ENCODE results near the gene GPR151.
"Not testable (repeated sequence)": the region's sequence is repeated elsewhere in the genome, so short reads cannot be mapped to it uniquely, and the experiment has no call there.

Gene GPR151

DNA sequence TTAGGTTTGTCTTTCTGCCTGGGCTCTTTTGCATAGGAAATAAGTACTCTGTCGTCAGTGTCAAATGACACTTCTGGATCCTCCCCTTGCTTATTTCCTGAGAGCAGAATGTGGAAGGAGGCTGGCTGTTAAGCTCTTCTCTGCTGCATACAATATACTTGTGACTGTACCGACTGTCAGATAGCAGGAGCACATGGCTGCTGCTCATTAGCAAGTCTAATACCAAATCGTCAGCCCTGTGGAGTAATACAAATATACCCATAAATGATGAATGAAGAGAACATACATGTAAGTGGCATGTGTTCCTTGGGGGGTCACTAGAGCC is at the start of gene GPR151:
Gene GPR151 (minus strand): TSS at position 40 of the 325 bp plus-strand sequence. CDS start 77 bp downstream, outside the sequence.
- DNase-seq = peak; percentile 13

DNA sequence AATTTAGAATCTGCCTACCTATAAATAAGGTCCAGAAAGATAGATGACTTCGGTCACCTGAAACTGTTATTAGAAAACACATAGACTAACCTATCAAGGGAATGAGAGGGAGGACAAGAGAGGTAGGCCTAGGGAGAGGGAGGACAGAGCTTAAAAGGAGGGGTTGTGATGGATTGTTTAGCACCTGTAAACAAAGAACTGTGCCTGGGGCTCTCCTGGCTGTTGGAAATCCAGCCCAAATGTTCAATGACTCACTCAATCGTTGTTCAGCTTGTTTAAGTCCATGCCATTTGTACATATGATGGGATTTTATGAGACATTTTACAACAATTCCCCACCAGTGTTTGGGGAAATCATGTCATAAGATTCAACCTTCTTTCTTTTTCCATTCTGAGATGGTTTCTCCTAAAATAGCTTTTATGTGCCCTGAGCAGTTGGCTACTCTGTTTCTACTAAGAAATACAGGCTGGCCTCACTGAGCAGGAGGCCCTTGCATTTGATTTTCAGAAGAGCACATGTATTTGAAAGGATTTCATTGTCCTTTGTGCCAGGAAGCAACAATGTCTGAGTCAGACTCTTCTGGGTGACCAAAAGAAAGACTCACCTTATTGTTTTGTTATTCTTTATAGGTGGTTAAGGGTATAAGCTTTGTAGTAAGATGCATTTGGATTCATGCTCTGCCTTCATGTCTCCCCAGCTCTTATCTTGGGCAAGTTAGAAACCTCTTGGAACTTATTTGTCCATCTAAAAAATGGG is 48.2 kb upstream of the GPR151 start:
- no peak for DNase-seq

DNA sequence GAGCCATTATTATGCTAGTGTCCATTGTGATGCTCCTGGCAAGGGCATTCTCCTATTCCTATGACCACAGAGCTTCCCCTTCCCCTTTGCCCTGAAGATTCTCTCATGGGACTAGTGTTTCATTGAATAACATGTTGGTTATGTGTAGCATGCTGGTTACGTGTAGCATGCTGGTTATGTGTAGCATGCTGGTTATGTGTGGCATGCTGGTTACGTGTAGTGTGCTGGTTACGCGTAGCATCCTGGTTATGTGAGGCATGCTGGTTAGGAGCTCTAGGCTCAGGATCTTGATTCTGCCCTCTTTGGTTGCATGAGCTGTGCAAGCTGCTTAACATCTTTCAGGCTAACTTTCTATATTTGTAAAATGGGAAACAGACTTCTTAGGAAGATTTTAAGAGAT is 46.5 kb upstream of the GPR151 start:
- DNase-seq = no peak

DNA sequence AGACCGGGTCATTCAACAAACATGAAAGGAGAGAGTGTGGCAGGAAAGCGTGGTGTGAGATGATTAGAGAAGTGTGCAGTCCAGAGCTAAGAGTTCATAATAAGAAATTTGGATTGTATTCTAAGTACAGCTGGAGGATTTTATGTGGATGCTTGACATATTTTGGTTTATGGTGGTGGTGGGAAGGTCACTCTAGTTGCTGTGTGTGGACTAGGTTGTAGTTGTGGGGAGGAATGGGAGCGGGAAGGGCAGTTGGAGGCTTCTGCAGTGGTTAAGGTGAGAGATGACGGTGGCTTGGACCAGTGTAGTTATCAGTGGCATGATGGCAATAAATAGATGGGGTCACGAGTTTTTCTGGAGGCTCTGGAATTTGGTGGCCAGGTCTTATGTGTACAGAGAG is 45.7 kb upstream of the GPR151 start:
- no peak for DNase-seq

DNA sequence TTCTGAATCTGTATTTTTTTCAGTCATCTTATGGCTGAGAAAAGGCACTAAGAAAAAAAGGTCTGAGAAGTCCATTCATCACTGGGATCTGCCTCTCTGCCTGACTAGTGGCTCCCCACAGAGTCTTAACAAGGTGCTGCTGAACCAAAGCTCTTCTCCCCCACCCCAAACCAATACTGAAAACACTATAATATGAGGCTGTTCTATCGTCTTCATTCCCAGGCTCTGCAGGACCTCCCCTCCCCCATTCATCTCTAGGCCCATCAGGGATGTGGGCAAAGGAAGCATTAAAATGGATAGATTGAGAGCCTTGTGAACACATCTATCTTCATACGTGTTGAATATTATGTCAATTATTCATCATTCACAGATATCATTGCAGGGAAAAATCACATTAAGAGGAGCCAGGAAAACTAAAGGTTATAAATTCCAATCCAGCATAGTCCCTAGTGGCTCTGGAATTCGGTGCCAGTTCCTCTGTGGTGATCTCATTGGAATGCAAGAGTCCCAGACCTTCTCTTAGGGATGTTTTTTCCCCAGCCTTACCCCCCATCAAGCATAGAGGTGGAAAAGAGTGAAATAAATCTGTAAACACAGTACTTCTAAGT is 44.3 kb upstream of the GPR151 start:
- no peak for DNase-seq

DNA sequence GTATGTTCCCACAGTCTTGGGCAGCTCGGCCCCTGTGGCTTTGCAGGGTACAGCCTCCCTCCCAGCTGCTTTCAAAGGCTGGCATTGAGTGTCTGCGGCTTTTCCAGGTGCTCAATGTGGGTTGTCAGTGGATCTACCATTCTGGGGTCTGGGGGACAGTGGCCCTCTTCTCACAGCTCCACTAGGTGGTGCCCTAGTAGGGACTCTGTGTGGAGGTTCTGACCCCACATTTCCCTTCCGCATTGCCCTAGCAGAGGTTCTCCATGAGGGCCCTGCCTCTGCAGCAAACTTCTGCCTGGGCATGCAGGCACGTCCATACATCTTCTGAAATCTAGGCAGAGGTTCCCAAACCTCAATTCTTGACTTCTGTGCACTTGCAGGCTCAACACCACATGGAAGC is 40.9 kb upstream of the GPR151 start:
- not testable (repeated sequence) for DNase-seq

DNA sequence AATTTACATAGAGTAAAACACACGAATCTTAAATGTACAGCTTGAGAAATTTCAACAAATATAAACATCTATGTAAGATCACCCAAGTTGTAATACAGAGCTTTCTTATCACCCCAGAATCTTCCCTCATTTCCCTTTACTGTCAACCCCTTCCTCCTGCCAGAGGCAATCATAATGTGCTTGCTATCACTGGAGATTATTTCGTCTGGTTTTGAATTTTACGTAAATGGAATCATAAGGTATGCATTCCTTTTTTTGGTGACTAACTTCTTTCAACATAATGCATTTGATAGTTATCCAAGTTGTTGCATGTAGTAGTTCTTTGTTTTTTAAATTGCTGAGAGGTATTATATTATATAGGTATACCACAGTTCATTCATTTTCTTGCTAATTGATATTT is 37.5 kb upstream of the GPR151 start:
- DNase-seq = no peak

DNA sequence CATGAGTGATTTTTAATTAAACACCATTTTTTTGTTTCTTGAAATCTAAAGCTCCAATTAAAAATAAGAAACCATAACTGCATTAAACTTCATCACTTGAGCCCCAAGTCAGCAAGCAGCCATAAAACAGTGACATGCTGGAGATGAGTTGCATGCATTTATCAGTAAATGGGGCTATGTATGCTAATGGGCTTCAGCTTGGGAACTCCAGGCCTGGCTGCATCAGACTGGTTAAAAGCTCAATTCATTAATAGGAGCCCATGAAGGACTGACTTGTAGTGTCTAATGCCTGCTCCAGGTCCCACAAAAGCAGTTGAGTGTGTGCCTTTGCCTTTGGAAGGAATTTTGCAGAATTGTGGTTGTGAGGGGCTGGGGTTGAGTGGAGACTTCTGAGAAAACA is 33.6 kb upstream of the GPR151 start:
- no peak for DNase-seq

DNA sequence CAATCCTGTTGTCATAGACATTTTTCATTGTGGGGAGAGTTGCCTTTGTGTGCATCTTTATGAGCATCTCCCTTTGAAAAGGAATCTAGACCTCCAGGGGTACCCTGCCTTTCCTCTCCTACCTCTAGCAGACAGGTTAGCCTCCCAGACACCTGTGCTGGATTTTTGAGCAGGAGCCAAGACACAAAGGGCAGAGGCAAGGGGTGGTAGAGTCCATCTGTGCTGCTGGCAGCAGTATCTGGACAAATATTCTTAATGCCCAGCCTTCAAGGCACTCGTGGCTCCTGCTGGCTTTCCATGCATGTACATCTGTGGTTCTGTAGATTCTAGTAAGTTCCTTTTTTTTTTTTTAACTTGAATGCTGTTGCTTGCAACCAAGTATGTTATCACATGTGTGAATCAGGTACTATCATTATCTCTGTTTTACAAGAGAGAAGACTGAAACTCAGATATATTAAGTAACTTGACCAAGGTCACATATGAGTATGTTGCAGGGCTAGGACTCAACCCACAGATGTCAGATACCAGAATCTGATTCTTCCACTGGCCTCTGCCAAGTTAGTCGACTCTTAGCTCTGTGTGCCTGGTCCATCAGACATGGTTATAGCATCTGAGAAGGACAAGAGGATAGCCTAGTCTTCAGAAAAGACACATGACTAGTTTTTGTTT is 32.9 kb upstream of the GPR151 start:
- DNase-seq = no peak

DNA sequence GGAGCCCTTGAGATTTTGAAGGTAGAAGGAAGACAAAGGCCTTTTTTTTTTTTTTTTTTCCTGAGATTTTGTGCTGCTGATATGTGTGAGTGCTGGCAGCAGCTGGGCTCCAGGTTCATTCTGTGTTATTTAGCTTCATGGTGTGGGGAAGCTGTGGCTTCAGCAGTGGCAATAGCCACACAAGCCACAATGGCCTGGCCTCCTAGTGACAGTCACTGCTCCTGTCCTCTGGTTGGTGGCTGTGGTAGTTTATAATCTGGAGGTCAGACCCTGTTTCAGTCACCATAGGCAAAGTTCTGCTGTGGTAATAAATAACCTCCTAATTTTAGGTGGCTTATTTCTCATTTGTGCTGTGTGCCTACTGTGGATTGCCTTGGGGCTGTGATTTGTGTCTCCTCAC is 28.2 kb upstream of the GPR151 start:
- no peak for DNase-seq

DNA sequence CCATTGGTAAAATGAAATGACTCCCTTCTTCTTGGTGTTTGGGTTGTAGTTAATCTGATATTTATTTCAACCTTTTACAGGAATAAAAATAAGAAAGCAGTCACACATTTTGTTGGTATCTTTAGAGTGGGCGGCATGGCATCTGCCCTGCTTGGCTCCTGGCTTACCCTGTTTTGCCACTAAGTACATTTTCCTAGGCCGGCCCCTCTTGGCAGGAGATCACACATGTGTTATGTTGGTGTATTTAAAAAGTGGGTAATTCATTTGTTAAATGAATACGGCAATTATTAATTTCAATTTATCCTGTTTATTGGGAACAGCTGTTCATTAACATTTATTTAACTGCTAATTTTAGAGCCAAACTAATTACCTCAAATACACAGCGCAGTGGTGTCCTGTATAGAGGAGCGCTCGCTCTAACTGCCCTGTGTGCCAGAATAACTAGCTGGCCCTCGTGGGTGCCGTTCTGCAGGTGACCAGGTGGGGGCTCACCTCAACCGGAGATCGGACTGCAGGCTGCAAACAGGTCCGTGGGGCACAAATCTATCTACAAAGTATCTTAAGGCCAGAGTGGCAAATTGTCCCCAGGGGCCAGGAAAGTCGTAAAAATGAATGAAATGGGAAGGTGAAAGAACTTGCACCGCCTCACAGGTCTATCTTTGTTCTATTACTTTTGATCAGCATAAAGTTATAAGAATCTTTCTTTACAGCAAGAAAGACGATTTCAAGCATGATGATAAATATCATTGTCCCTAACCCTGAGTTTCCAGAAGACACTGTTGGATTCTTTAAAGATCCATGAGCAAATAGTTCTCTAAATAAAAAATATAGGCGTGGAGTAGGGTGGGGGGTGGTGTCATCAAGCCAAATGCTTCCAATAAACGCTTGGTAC is 26.2 kb upstream of the GPR151 start:
- peak; percentile 59 for DNase-seq

DNA sequence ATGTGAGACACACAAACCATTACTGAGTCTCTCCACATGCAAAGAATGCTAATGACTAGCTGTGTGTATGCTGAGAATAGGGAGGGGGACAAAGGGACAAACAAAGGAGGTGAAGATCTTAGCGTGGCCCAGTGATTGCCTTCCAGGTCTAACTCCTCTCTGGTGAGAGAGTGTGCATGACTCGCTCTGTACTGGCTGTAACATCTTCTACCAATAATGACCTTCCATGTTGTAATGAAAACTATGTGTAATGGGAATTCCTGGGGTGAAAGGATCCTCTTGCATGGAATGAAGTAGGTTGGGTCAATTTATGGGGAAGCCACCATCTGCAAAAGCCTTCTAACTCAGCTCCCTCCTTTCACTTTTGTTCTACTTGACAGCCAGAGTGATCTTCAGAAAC is 24.4 kb upstream of the GPR151 start:
- no peak for DNase-seq

DNA sequence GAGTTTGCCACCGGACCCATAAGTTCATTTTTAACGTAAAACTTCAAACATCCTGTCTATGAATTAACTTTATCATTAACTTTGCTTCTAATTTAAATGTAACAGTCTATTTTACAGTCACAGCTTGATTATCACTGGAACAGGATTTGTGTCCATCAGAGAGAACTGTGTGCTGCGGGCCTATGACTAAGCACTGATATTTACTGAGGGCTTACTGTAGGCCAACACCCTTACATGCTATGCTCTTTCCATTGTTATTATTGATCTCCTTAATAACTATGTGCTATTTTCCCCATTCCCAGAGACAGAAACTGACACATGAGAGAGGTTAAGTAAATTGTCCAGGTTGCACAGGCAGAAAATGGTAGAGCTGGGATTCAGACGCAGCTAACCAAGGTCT is 24.0 kb upstream of the GPR151 start:
- DNase-seq = no peak

DNA sequence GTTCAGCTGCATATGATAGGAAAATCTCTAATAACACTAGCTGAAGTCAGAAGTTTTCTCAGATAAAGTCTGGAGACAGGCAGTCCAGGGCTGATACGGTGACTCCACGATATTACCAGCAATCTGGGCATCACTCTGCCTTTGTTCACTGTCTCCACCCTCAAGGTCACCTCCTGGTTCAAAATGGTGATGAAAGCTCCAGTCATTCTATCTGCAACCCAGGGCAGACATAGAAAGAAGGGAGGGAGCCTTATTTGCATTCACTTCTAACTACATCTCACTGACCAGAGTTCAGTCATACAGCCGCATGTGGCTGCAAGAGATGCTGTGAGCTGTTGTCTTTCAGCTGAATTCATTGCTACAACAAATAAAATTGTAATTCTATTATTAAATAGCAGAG is 22.4 kb upstream of the GPR151 start:
- DNase-seq = no peak

DNA sequence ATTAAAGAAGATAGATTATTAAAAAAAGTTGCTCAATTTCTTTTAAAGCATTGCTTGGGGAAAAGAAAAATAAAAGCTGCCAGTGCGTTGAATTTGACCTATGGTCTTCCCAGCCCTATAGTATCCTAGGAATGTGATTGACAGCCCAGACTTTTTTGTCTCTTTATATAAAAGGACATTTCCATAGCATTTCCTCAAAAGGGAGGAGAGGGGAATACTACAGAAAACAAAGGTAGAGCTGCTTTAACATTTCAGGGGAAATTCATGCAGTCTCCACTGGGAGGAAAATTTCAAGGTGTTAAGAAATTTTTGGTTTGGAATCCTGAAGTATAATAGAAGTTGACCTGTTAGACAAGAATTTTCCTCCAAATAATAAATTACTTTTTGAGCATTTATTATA is 17.9 kb upstream of the GPR151 start:
- no peak for DNase-seq

DNA sequence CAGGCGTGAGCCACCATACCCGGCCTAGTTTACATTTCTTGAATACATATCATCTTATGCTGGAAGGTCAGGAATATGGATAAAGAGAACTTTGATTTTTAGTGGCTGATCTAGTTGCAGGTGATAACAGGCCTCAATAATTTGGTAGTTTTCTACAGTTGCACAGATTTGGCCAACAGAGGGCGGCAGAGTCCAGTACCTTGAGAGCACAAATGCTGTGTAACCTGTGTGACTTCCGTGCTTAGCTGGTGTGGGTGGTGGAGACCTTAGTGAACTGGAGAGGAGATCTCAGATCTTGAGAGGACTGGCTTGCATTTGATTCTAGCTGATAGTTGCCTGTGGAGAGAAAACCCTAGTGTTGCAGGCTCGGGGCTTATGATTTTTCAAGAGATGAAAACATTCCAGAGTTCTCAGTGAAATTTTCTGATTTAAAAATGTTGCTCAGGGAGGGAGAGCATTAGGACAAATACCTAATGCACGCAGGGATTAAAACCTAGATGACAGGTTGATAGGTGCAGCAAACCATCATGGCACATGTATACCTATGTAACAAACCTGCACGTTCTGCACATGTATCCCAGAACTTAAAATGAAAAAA is 17.4 kb upstream of the GPR151 start:
- DNase-seq = peak; percentile 81

DNA sequence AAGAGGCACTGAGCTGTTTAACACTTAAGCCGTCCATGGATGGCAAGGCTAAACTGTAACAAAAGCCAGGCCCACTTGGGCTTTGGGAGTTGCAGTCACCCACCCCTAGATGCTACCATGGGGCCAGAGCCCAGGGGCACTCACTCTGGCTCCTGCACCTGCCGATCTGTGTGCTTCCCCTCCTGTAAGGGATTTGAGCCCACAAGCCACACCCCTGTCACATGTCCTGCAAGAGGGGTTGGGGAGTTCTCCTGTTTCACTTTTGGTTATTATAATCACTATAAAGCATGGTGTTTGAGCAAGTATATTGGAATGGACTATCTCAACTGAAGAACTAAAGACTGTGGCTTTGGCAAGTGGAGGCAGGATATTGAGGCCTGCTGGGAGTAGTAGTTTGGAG is 14.0 kb upstream of the GPR151 start:
- DNase-seq = no peak

DNA sequence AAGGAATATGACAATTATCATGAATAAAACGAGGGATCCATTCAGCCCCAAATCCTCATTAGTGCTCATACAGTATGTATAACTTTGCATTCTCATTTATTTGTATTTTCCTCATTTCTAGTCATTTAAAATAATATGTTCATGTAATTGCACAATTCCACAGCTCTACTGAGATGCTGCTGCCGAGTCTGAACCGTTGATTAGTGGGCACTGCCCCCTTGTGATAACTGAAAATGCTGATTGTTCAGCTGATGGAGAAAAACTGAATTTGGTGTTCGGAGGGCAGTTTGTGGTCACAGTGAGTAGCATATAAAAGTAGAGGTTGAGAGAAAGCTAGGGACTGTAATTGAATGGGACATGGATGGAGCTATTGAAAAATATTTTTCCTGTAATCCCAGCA is 12.2 kb upstream of the GPR151 start:
- DNase-seq = no peak

DNA sequence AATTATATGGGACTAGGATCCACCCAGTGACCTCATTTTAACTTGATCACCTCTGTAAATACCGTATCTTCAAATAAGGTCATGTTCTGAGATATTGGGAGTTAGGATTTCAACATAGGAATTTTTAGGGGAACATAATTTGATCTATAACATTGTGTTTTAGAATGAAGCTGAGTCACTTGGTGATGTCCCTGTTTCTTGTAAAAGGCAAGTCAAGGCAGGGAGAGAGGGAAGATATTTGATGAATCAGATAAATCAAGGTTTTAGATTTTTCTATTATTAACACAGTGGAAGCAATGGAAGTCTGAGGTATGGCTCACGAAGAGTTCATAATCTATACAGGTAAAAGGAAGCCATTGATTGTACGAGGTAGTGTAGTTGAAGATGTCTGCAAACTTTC is 11.8 kb upstream of the GPR151 start:
- no peak for DNase-seq

DNA sequence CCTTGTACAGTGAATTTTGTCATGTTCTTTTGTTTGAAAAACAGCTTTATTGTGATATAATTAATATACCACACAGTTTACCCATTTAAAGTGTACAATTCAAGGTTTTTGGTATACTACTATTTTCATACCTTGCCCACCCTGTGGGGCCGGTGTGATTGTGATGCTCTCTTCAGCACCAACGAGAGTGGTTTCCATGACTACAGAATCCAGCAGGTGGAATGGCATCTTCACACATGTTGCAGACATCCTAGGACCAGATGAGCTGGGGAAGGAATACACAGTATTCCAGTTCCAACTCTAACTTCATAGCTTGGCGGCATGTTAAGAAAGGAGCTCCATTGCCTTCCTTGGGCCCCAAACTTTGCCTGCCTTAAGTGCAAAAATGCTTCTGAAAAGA is 7.7 kb upstream of the GPR151 start:
- DNase-seq = no peak

DNA sequence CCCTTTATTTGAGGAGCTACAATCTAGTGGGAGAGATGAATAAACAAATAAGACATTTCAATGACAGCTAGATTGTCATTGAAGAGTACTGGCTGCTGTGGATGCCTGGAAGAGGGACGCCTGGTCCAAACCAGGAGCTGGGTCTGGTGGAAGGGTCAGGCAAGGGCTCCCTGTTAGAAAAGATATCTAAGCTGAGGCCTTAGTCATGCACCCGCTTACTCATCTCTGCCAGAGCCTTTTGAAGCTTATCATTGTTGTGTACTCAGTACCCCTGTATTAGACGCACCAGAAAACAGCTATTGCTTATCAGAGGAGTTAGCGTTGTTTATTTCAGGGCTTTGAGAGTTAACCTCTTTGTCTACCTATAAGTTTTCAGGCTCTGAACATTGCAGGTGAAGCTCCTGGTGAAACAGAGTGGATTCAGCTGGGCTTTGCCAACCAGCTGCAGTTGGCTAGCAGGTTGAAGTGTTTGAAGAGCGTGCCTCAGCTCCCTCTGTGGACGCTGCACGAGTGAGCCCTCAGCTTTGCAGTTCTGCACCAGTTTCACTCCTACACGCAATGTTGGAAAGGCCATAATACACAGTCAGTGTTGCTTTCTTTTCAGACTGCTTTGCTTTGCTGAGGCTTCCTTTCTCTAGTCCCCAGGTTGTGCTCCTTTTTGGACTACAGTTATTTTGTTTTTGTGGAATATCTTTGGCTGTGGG is 5.6 kb upstream of the GPR151 start:
- no peak for DNase-seq

DNA sequence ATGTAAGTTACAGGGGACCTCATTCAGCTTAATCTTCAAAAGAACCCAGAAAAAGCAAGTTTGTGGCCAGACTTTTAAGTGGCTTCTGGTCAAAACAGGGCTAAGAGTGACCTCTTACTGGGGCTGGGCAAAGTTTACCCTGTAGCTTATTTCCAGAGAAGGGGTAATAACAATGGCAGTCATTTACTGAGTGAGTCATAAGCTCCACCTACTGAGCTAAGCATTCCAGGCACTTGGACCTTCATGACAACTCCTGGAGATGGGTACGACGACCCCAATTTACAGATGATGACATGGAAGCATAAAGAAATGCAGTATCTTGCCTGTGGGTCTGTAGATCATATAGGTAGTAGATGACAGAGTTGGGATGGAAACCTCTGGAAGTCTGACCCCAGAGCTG is 4.7 kb upstream of the GPR151 start:
- DNase-seq = no peak

All from NCI-H1436 (cell line).